22Rv1 (cell line): ENCODE measurements around the gene WNK2.
A peak's percentile ranks its signal among the peaks of the same experiment; 100 is the strongest.

Source experiments
- H3K27ac ChIP-seq: fragments of 450-650 bp; 2 replicates; pipeline ENCODE4 v1.5.1; 2017
- ZFX ChIP-seq: fragments of 450-650 bp; IDR thresholded peaks from 2 replicates; pipeline ENCODE4 v1.6.1; 2017; ENCODE audit warnings: antibody characterized with exemption, borderline replicate concordance
- TF ChIP-seq, protein P1 (sequence below): fragments of 450-650 bp; IDR thresholded peaks from 2 replicates; pipeline ENCODE4 v1.5.1; 2017; ENCODE audit warnings: mild to moderate bottlenecking

The WNK2 gene

DNA sequence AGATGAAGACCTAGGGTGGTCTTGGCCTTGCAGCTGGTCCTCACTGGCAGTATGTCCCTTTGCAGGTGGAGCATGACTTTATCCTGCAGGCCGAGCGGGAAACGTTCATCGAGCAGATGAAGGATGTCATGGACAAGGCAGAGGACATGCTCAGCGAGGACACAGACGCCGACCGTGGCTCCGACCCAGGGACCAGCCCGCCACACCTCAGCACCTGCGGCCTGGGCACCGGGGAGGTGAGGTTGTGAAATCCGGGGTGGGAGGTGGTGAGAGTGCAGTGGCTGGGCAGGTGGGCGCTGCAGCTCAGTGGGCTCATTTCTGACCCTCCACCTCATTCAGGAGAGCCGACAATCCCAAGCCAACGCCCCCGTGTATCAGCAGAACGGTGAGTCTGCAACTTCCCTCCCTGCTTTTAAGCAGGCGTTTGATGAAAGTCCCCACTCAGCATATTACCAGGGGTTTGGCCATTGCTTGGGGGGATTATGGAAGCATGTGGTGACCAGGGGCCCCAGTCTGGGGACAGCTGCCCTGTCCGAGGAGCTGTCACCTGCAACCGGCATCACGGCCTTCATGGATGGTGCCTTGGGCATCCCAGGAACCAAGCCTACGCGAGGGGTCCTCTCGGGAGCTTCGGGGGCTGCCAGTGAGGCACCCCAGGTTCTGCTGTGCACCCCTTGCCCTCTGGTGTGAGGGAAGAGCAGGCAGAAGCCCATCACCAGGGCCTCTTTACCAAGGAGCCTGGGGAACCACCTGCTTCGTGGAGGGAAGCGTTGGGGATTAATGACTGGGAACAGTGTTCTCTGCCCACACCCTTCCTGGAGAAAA is 84.0 kb downstream of the WNK2 start:
- TF ChIP-seq, protein P1, sequence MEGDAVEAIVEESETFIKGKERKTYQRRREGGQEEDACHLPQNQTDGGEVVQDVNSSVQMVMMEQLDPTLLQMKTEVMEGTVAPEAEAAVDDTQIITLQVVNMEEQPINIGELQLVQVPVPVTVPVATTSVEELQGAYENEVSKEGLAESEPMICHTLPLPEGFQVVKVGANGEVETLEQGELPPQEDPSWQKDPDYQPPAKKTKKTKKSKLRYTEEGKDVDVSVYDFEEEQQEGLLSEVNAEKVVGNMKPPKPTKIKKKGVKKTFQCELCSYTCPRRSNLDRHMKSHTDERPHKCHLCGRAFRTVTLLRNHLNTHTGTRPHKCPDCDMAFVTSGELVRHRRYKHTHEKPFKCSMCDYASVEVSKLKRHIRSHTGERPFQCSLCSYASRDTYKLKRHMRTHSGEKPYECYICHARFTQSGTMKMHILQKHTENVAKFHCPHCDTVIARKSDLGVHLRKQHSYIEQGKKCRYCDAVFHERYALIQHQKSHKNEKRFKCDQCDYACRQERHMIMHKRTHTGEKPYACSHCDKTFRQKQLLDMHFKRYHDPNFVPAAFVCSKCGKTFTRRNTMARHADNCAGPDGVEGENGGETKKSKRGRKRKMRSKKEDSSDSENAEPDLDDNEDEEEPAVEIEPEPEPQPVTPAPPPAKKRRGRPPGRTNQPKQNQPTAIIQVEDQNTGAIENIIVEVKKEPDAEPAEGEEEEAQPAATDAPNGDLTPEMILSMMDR: no peak
- no peak for TF ChIP-seq ZFX
- no peak overlapping the region for H3K27ac ChIP-seq

DNA sequence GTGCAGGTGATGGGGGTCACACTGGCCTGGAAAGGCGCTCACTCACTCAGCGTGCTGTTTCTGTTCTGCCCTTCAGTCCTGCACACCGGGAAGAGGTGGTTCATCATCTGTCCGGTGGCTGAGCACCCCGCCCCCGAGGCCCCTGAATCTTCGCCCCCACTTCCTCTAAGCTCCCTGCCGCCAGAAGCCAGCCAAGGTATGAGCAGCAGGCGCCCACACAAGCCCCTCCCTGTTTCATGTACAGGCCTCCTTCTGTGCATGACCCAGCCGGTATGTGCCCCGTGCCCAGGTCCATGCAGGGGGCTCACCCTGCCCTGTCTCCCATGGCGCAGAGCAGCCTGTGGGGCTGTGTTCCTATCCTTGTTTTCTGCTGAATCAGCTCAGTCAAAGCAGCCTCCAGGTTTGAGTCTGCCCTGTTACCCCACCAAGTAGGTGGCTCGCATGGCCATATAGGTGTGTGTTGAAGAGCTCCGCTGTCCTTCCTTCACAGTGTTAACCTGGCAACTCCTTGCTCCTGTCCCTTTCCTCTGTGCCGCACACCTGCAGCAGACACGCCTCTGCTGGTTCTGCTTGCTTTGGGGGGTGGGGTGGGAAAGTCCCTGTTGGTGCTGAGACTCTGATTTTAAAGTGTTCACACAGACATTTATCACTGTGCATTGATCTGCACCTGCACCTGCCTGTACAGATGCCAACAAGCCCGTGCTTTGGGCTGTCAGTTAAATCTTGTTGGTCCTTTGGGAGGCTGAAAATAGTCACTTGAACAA is 84.8 kb downstream of the WNK2 start:
- H3K27ac ChIP-seq: no peak overlapping the region
- no peak for TF ChIP-seq ZFX
- TF ChIP-seq, protein P1: no peak

DNA sequence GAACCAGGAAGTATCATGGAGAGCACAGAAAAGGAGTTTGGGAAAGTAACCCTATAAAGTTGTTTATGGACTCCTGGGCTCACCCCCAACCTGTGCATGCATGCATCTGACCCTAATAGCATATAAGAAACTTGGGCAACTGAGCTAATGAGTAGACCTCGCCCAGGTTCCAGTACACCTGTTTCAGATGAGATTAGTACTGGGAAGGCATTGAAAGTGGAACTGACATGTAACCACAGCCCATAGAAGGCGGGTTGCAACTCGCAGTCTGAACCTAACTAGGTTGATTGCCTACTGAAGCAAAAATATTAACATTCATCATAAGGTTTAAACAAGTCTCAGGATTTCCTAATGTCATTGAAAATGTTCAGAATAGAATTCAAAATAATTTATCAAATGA is 87.0 kb downstream of the WNK2 start:
- TF ChIP-seq, protein P1: no peak
- TF ChIP-seq ZFX: no peak
- no peak overlapping the region for H3K27ac ChIP-seq

DNA sequence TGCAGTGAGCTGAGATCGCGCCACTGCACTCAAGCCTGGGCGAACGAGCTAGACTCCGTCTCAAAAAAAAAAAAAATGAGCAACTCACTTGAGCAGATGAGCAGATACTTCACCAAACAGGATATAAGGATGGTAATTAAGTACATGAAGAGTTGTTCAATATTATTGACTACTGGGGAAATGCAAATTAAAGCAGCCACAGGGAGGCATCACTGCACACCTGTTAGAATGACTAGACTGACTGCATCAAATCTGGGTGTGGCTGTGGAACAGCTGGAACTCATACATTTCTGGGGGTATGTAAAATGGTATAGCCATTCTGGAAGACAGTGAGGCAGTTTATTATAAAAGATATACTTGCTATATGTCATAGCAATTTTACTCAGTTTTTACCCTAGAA is 93.0 kb downstream of the WNK2 start:
- TF ChIP-seq ZFX: no peak
- TF ChIP-seq, protein P1: peak; percentile 35
- H3K27ac ChIP-seq: no peak overlapping the region

DNA sequence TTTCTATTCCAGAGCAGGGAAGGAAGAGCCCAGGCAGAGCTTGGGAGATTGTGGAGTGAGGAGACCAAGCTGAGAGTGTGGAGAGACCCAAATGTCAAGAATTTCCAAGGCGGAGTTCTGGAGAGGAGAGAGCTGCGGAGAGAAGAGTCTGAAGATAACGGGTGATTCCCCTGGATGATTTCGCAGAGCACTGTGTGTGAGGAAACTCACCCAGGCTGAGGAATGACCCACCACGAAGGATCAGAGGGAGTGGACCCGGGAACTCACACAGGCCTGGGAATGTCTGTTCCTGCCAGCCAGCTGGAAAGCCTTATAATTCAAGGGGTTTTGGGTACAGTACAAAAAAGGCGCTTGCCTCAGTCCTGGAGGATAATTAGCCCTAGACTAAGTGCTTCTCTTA is 94.2 kb downstream of the WNK2 start:
- TF ChIP-seq, protein P1: no peak
- no peak for TF ChIP-seq ZFX
- no peak overlapping the region for H3K27ac ChIP-seq

DNA sequence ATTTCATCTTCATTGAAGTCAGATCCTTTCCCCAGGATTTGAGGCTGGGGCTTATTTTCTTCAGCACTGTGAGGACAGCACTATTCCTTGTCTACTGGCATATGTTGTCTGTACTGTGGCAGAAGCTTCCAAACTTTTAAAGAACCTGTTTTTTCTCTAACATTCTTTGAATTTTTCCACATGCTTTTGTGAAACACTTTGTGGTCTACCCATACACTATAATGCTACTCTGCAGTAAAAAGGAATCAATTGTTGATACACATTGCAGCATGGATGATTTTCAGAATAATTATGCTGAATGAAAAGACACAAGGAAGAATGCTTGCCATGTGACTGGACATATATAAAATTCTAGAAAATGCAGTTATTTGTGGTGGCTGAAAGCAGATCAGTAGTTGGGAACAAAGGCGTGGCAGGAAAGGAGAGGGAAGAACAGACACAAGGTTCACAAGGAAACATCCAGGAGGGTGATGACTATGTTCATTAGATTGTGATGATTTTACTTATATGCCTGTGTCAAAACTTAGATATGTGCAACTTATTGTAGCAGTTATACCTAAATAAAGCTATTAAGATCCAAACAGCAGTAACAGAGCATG is 96.8 kb downstream of the WNK2 start:
- no peak overlapping the region for H3K27ac ChIP-seq
- TF ChIP-seq ZFX: no peak
- TF ChIP-seq, protein P1: no peak
